Ovary (tissue), 9 donors: ENCODE measurements around the gene RABGAP1L. TPM values are rescaled to one million over a fixed set of nuclear protein-coding genes. Genes with fewer than 3 reads are reported as not detected.

ENCODE experiments used
- DNase-seq, 5 donors: peaks; one replicate each; pipeline ENCODE4 v3.0.0-alpha.2; 2019 to 2020
- H3K27ac ChIP-seq, 2 donors: fragments of 200-600 bp; one replicate each; pipeline versions ENCODE4 v1.5.1 to v1.8.0; 2019 to 2022
- H3K27me3 ChIP-seq: fragments of 200-600 bp; one replicate; pipeline ENCODE4 v1.8.0; 2022
- H3K36me3 ChIP-seq: fragments of 200-600 bp; sonication (generic); one replicate; pipeline ENCODE4 v1.5.1; 2019
- H3K4me1 ChIP-seq: one replicate; pipeline ENCODE4 v1.8.1; 2013; ENCODE audit warnings: mild to moderate bottlenecking, moderate library complexity; ENCODE audit not compliant: insufficient read depth
- H3K4me3 ChIP-seq: fragments of 200-600 bp; sonication (generic); one replicate; pipeline ENCODE4 v1.5.1; 2017
- H3K9me3 ChIP-seq, 2 donors: fragments of 200-600 bp in 1 of 2; sonication (generic) in 1 of 2; one replicate each; pipeline versions ENCODE4 v1.5.1 to v1.8.1; 2013 to 2019; ENCODE audit warnings: mild to moderate bottlenecking in 1 of 2, moderate library complexity in 1 of 2
- EP300 ChIP-seq: sonication (generic); formaldehyde crosslinking; IDR thresholded peaks from one replicate; pipeline ENCODE4 v1.6.1; 2017; ENCODE audit warnings: antibody characterized with exemption
- POLR2A ChIP-seq: fragments of 450-650 bp; IDR thresholded peaks from one replicate; pipeline ENCODE4 v1.6.1; 2017; ENCODE audit warnings: antibody characterized with exemption, mild to moderate bottlenecking, moderate library complexity
- WGBS, 3 donors: extraction: QIAGEN DNeasy Blood & Tissue Kit in 1 of 3; methylation state at CpG; one replicate each; pipeline versions ENCODE4 v1.1.5 to v1.1.7; 2013 to 2017; 5-methylcytosine and 5-hydroxymethylcytosine counted together
- intact Hi-C, 4 donors: fragments of 100-400 bp; cut with DNase I; formaldehyde crosslinking; loops; one replicate each; pipeline versions ENCODE4 v1.11.0 to v1.15.1; 2022 to 2023
- polyA plus RNA-seq, 2 donors: library from polyadenylated mRNA; stranded (reverse); fragments of 200-250 nt in 1 of 2; fragments of 350-450 nt in 1 of 2; fragmentation: Illumina TruSeq in 1 of 2; extraction: RNeasy Lipid Tissue Mini Kit (QIAGEN cat#74804) in 1 of 2; gene quantifications; one replicate each; pipeline ENCODE4 v1.2.3, GENCODE V29; 2013 to 2014
- total RNA-seq, 7 donors: library from RNA; depleted of rRNA in 2 of 7; stranded (reverse); fragments of >200 nt in 2 of 7; fragmentation: NEBNext Ultra II Directional in 3 of 7; extraction: Animal tissue kit (Norgen Biotek cat#: 25700) in 3 of 7; gene quantifications; one replicate each; pipeline versions ENCODE4 v1.1.0 to v1.2.4, GENCODE V29; 2016 to 2023
- TF ChIP-seq, protein P1 (sequence below), 3 donors: fragments of 450-650 bp in 2 of 3; fragments of 200-600 bp in 1 of 3; IDR thresholded peaks; one replicate each; pipeline versions ENCODE4 v1.5.1 to v1.8.0; 2016 to 2022; ENCODE audit warnings: antibody characterized with exemption in 3 of 3, mild to moderate bottlenecking in 1 of 3
- donor health status: DM: no; HTN: no; CAD: no; lungs with moderate emphysema.
- donor health status: DM: no; HTN: no; CAD: no.
- donor health status: Bipolar disorder and iron deficiency.
- donor health status: DM: yes; HTN: yes; CAD: no.
- donor health status: DM: no; HTN: no; CAD: no.
- donor health status: DM: yes; HTN: yes; CAD: no.

RABGAP1L gene
- total and polyA plus RNA-seq, 9 donors, result 17.1 to 56.5 (median 43.6) TPM

DNA sequence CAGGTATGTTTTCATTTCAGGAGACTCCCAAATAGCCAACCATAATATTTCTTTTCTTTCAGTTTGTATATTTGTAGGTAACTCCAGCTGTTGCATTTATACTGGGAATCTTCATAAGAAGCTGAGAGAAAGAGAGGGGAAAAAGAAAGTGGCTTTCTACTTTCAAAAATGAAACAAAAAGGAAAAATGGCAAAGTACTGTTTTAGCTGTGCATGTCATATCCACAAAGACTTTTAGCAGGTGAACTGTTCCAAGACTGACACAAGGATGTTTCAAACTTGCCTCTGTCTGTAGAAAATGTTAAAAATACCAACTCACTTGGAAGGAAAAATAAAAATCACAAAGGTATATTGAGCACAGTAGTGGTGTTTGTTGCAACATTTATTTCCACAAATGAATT is 798.5 kb downstream of the RABGAP1L start:
- Histone ChIP-seq H3K9me3 (no peaks in the 10 kb centered on the region), H3K27ac (peak overlapping the region in 1 of 2 donors; percentile 19), H3K4me1 (peaks cover 2% of the 10 kb centered on the region), H3K4me3 (no peak overlapping the region), H3K27me3 (no peaks in the 10 kb centered on the region), H3K36me3 (no peaks in the 10 kb centered on the region)
- TF ChIP-seq, protein P1, sequence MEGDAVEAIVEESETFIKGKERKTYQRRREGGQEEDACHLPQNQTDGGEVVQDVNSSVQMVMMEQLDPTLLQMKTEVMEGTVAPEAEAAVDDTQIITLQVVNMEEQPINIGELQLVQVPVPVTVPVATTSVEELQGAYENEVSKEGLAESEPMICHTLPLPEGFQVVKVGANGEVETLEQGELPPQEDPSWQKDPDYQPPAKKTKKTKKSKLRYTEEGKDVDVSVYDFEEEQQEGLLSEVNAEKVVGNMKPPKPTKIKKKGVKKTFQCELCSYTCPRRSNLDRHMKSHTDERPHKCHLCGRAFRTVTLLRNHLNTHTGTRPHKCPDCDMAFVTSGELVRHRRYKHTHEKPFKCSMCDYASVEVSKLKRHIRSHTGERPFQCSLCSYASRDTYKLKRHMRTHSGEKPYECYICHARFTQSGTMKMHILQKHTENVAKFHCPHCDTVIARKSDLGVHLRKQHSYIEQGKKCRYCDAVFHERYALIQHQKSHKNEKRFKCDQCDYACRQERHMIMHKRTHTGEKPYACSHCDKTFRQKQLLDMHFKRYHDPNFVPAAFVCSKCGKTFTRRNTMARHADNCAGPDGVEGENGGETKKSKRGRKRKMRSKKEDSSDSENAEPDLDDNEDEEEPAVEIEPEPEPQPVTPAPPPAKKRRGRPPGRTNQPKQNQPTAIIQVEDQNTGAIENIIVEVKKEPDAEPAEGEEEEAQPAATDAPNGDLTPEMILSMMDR (IDR thresholded peaks at IDR 0.05), result no peak
- no peak for TF ChIP-seq EP300
- TF ChIP-seq POLR2A, result no peak
- intact Hi-C loops, result no loop called here
- no peak for DNase-seq

DNA sequence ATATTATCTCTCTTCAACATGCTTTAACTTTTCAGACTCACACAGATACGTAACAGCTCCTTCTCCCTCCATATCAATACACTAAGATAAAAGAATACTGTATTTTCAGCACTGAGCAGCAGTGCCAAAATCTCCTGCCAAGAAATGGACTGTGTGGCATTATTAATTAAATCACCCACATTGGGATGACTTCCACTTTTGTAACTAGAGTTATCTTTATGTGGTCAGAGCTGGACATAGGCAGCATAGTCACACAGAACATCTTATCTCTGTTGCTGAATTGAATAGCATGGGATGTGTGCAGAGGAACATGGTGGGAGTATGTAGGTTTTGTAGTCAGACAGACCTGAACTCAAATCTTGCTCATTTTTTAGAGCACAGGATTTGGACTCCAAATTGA is 799.1 kb downstream of the RABGAP1L start:
- H3K4me1 ChIP-seq, result peaks cover 2% of the 10 kb centered on the region
- H3K9me3 ChIP-seq, result no peaks in the 10 kb centered on the region
- H3K27ac ChIP-seq, result no peak overlapping the region
- whole genome bisulfite sequencing, 3 donors, result 26 to 39% (median 27%) methylated on average over 1 of the region's 1 CpG
- no peaks in the 10 kb centered on the region for H3K27me3 ChIP-seq
- no peak for DNase-seq
- intact Hi-C loops, result no loop called here
- TF ChIP-seq, protein P1 (IDR thresholded peaks at IDR 0.05), result no peak
- TF ChIP-seq POLR2A, result no peak
- no peak for TF ChIP-seq EP300
- no peak overlapping the region for H3K4me3 ChIP-seq
- no peaks in the 10 kb centered on the region for H3K36me3 ChIP-seq

DNA sequence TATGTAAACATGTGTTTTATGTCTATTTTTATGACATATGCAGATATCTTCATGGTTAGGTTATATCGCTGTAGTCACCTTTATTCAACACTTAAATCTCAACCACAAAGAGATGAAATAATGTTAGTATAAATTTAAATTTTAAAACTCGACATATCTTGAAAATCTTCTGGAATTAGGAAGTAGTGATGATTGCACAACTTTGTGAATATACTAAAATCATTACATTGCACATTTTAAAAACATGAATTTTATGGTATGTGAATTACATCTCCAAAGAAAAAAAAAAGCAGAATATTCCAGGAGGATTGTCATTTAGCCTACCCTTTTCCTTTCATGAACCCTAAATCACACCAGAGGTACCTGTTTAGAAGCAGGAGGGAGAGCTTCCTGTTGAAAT is 801.0 kb downstream of the RABGAP1L start:
- Histone ChIP-seq H3K27ac (no peak overlapping the region), H3K4me1 (peaks cover 5% of the 10 kb centered on the region), H3K36me3 (no peaks in the 10 kb centered on the region), H3K27me3 (no peaks in the 10 kb centered on the region), H3K4me3 (no peak overlapping the region), H3K9me3 (no peaks in the 10 kb centered on the region)
- DNase-seq, result no peak
- TF ChIP-seq EP300 (no peak), POLR2A (no peak)
- TF ChIP-seq, protein P1 (IDR thresholded peaks at IDR 0.05), result no peak
- intact Hi-C loops, result no loop called here
- 96 to 97% (median 96%) methylated on average over 2 of the region's 2 CpGs for WGBS, 3 donors

DNA sequence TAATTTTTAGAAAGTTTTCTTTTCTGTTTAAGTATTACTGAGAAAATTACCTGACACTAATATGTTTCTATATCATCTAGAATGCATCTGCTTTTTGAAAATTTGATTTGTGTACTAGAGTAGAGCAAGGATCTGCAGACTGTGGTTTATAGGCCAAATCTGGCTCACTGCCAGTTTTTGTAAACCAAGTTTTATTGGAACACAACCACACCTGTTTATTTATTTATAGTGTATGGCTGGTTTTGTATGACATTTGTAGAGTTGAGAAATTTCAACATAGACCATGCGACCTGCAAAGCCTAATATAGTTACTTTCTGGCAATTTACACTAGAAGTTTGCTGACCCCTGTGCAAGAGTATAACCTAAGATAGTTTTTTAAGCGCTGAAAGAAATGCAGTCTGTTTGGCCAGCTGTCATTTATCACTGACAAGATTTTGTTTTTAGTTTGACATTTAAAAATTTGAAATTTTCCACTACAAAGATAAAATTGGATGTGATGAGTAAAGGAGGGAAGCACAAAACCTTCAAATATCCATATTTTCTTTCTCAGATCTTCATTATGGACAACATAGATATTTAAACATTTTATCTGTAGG is 804.3 kb downstream of the RABGAP1L start:
- Histone ChIP-seq H3K9me3 (no peaks in the 10 kb centered on the region), H3K27ac (peak overlapping the region in 1 of 2 donors; percentile 81), H3K36me3 (no peaks in the 10 kb centered on the region), H3K4me1 (peaks cover 14% of the 10 kb centered on the region), H3K4me3 (no peak overlapping the region), H3K27me3 (no peaks in the 10 kb centered on the region)
- DNase-seq, result no peak
- TF ChIP-seq POLR2A (no peak), EP300 (no peak)
- TF ChIP-seq, protein P1 (IDR thresholded peaks at IDR 0.05), result no peak
- 11 to 22% (median 18%) methylated on average over 2 of the region's 2 CpGs for WGBS, 3 donors
- intact Hi-C loops, result no loop called here
